Astrocyte of the hippocampus (primary cell): ENCODE results near the gene RBBP6.
A peak's percentile ranks its signal among the peaks of the same experiment; 100 is the strongest.
"Not testable (repeated sequence)": the region's sequence is repeated elsewhere in the genome, so short reads cannot be mapped to it uniquely, and the experiment has no call there.

Experiments
- DNase-seq: peaks from one replicate; pipeline ENCODE4 v3.0.0; 2011; ENCODE audit warnings: low read depth, low spot score

Gene RBBP6

GRCh38 chr16:24539295-24539849 lies at the start of gene RBBP6:
RBBP6 (plus strand) TSS chr16:24539566; CDS start chr16:24540627, 1,061 bp downstream.
- peak; percentile 99 for DNase-seq

GRCh38 chr16:24490866-24491265 lies 48.5 kb upstream of the RBBP6 start:
- DNase-seq, result no peak

GRCh38 chr16:24491731-24492130 lies 47.6 kb upstream of the RBBP6 start:
- no peak for DNase-seq

GRCh38 chr16:24493821-24494220 lies 45.5 kb upstream of the RBBP6 start:
- no peak for DNase-seq

- DNase-seq, result not testable (repeated sequence)
Observed at GRCh38 chr16:24495207-24495606, 44.2 kb upstream of the RBBP6 start.

- DNase-seq, result no peak
Observed at GRCh38 chr16:24497440-24497839, 41.9 kb upstream of the RBBP6 start.

GRCh38 chr16:24499193-24499814 lies 40.1 kb upstream of the RBBP6 start:
- DNase-seq, result peak; percentile 62

- peak; percentile 79 for DNase-seq
Observed at GRCh38 chr16:24504472-24505345, 34.7 kb upstream of the RBBP6 start.

GRCh38 chr16:24505959-24506358 lies 33.4 kb upstream of the RBBP6 start:
- DNase-seq, result no peak

GRCh38 chr16:24507959-24508480 lies 31.3 kb upstream of the RBBP6 start:
- DNase-seq, result no peak

GRCh38 chr16:24508614-24509013 lies 30.8 kb upstream of the RBBP6 start:
- peak; percentile 56 for DNase-seq

GRCh38 chr16:24509536-24509935 lies 29.8 kb upstream of the RBBP6 start:
- DNase-seq, result no peak

- no peak for DNase-seq
Observed at GRCh38 chr16:24511174-24511573, 28.2 kb upstream of the RBBP6 start.

- no peak for DNase-seq
Observed at GRCh38 chr16:24511792-24512191, 27.6 kb upstream of the RBBP6 start.

- no peak for DNase-seq
Observed at GRCh38 chr16:24514096-24514495, 25.3 kb upstream of the RBBP6 start.

- DNase-seq, result no peak
Observed at GRCh38 chr16:24515186-24515585, 24.2 kb upstream of the RBBP6 start.

GRCh38 chr16:24516900-24517669 lies 22.3 kb upstream of the RBBP6 start:
- DNase-seq, result peak; percentile 89

- DNase-seq, result no peak
Observed at GRCh38 chr16:24518498-24518897, 20.9 kb upstream of the RBBP6 start.

GRCh38 chr16:24520983-24521382 lies 18.4 kb upstream of the RBBP6 start:
- no peak for DNase-seq

- DNase-seq, result no peak
Observed at GRCh38 chr16:24522751-24523150, 16.6 kb upstream of the RBBP6 start.

- no peak for DNase-seq
Observed at GRCh38 chr16:24523569-24523968, 15.8 kb upstream of the RBBP6 start.
